SH-SY5Y (cell line): ENCODE data around the gene ADAM12.

ENCODE experiments used
- GATA2 ChIP-seq: IDR thresholded peaks from 2 replicates; pipeline ENCODE4 v1.6.1; 2011; ENCODE audit warnings: mild to moderate bottlenecking, low read depth, low read length
- GATA3 ChIP-seq: IDR thresholded peaks from 2 replicates; pipeline ENCODE4 v1.6.1; 2011; ENCODE audit warnings: low read depth, mild to moderate bottlenecking, low read length, moderate library complexity

- TF ChIP-seq GATA2 (no peak), GATA3 (no peak)
Observed at GRCh38 chr10:126251778-126252407, 136.4 kb downstream of the ADAM12 start.
